HUES48 (cell line): Measurements from ENCODE around the gene XRCC1.

ENCODE experiments used
- H3K27ac ChIP-seq: one replicate; pipeline ENCODE4 v1.7.0; 2013; ENCODE audit warnings: low read depth, low read length, inconsistent platforms
- H3K27me3 ChIP-seq: 2 replicates; pipeline ENCODE4 v1.6.1; 2013; ENCODE audit warnings: mild to moderate bottlenecking, low read length; ENCODE audit not compliant: control insufficient read depth, insufficient read depth
- H3K36me3 ChIP-seq: 2 replicates; pipeline ENCODE4 v1.6.1; 2013; ENCODE audit warnings: low read length; ENCODE audit not compliant: control insufficient read depth, insufficient read depth
- H3K4me1 ChIP-seq: 2 replicates; pipeline ENCODE4 v1.6.1; 2013; ENCODE audit warnings: mild to moderate bottlenecking, low read length; ENCODE audit not compliant: control insufficient read depth, insufficient read depth
- H3K4me3 ChIP-seq: 2 replicates; pipeline ENCODE4 v1.5.1; 2013; ENCODE audit warnings: mild to moderate bottlenecking, low read depth, low read length
- H3K9ac ChIP-seq: 2 replicates; pipeline ENCODE4 v1.6.1; 2013; ENCODE audit warnings: mild to moderate bottlenecking, low read depth, low read length, moderate library complexity
- H3K9me3 ChIP-seq: 2 replicates; pipeline ENCODE4 v1.6.1; 2013; ENCODE audit warnings: low read length; ENCODE audit not compliant: control insufficient read depth, insufficient read depth

XRCC1 gene

DNA sequence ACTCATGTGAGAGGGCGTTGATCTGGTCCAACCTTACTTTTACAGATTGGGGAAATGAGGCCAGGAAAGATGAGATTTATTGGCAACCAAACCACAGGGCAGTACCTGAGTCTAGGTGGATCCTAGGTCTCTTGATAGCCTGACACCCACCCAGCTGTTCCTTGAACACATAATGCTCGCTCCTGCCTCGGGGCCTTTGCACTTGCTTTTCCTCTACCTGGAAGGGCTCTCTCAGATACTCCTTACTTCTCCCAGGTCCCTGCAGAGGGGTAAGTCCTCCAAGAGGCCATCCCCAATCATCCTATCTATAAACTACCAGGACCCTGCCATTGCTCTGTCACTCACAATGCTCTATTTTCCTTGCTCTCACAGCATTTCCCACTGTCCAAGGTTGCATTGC, 34.9 kb downstream of the XRCC1 start:
- H3K9me3 ChIP-seq = 0 out of 2 replicates have a peak, but pooled peaks cover 9% of the 10 kb centered on the region
- no peak overlapping the region for H3K9ac ChIP-seq
- H3K4me1 ChIP-seq = 0 out of 2 replicates have a peak, but pooled peaks cover 4% of the 10 kb centered on the region
- peaks cover 65% of the 10 kb centered on the region for H3K36me3 ChIP-seq
- H3K27ac ChIP-seq = no peak overlapping the region
- H3K27me3 ChIP-seq = no peaks in the 10 kb centered on the region
- no peak overlapping the region for H3K4me3 ChIP-seq

DNA sequence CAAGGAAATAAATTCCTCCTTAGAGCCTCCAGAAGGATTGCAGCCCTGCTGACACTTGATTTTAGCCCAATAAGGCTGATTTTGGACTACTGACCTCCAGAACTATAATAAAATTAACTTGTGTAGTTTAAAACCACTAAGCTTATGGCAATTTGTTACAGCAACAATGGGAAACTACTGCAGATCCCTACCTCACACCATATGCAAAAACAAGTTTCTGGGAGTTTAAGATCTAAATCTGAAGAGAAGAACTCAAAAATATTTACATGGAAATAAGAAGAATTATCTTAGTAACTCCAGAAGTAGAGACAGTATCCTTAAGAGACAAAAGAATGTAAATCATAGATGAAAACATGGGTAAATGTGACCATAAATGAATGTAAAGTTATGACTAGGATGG, 36.4 kb downstream of the XRCC1 start:
- Histone ChIP-seq H3K4me3 (no peak overlapping the region), H3K4me1 (peaks cover 11% of the 10 kb centered on the region; the same call in 1 of the 2 replicates), H3K27ac (no peak overlapping the region), H3K27me3 (no peaks in the 10 kb centered on the region), H3K9ac (no peak overlapping the region), H3K9me3 (0 out of 2 replicates have a peak, but pooled peaks cover 9% of the 10 kb centered on the region), H3K36me3 (peaks cover 56% of the 10 kb centered on the region)

DNA sequence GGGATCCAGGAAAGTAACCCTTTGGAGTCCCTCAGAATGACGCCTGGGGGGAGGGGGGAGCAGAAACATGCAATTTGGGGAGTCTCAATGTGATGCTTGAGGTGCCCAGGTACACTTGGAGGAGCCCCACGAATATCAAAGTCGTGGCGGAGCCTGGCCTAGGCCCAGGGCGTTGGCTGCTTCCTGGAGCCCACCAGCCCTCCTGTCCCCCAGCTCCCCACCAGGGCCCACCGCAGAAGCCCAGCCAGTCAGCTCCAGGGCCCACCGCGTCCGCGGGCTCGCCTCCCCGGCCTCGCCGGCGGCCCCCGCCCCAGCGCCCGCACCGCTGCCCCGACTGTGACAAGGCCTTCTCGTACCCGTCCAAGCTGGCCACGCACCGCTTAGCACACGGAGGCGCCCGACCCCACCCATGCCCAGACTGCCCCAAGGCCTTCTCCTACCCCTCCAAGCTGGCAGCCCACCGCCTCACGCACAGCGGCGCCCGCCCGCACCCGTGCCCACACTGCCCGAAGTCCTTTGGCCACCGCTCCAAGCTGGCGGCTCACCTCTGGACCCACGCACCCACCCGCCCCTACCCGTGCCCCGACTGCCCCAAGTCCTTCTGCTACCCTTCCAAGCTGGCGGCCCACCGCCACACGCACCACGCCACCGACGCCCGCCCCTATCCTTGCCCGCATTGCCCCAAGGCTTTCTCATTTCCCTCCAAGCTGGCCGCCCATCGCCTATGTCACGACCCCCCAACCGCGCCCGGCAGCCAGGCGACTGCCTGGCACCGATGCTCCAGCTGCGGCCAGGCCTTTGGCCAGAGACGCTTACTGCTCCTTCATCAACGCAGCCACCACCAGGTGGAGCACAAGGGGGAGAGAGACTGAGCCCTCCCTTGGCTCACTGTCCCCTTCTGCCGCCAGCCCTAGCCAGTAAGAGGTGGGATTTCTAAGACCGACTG, 40.2 kb downstream of the XRCC1 start:
- 0 out of 2 replicates have a peak, but pooled peaks cover 9% of the 10 kb centered on the region for H3K9me3 ChIP-seq
- peak overlapping the region; percentile 75; the same call in 1 of the 2 replicates for H3K4me3 ChIP-seq
- H3K27ac ChIP-seq = no peak overlapping the region
- no peaks in the 10 kb centered on the region for H3K27me3 ChIP-seq
- H3K9ac ChIP-seq = no peak overlapping the region
- H3K36me3 ChIP-seq = peaks cover 22% of the 10 kb centered on the region
- peaks cover 11% of the 10 kb centered on the region; the same call in 1 of the 2 replicates for H3K4me1 ChIP-seq

DNA sequence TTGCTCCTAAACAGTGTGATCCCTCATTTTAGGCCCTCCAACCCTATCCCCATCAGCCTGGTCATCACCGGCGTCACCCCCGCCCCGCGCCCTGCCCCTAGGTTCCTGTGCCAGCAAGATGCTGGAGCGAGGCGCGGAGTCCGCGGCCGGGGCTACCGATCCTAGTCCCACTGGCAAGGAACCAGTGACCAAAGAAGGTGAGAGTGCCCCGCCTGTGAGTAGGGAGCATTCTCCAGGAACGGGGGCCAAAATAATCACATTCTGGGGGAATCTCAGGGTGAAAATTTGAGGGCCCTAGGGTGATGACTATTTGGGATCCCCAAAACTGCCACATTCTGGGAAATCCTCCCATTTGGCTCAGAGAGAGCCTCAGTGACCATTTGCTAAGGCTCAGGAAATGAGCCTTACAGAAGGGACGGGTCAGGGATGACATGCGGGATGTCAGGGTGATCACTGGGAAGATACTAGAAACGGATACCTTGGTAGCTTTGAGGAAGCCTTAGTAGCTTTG, 41.0 kb downstream of the XRCC1 start:
- Histone ChIP-seq H3K36me3 (peaks cover 18% of the 10 kb centered on the region), H3K4me1 (peaks cover 11% of the 10 kb centered on the region; the same call in 1 of the 2 replicates), H3K27me3 (no peaks in the 10 kb centered on the region), H3K9ac (no peak overlapping the region), H3K4me3 (peak overlapping the region; percentile 75), H3K27ac (peak overlapping the region; percentile 36), H3K9me3 (0 out of 2 replicates have a peak, but pooled peaks cover 8% of the 10 kb centered on the region)

DNA sequence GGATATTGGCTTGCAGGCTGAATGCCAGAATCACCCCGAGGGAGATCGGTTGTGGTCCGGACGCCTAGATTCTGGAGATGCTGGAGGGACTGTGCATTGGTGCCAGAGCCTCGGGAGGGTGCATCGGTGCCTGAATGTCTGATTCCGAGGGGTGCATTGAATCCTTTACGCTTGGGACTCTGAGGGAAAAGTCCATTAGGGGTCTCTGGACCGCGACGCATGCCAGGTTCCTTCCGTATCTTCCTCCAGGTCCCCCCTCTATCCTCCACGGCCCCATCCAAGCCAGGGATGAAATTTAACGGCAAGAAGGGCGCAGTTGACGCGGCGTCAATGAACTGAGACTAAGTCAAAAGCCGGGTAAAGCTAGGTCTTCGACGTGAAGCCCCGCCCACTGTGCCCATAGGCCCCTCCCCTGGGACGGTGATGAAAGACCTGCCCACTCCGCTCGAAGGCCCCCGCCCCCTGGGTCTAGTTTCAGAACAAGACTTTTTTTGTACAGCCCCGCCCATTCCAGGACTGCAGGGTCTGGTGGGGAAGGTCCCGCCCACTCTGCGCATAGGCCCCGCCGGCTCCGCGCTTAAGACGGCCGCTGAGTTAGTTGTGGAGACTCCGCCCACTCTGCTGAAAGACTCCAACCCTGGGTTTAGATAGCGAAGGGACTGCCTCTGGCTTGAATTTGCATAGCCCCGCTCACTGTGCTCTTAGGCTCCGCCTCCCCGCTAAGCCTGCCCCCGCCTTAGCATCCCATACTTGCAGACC, 41.6 kb downstream of the XRCC1 start:
- H3K9ac ChIP-seq = peak overlapping the region; percentile 17; the same call in 1 of the 2 replicates
- peaks cover 12% of the 10 kb centered on the region for H3K36me3 ChIP-seq
- H3K27me3 ChIP-seq = no peaks in the 10 kb centered on the region
- H3K9me3 ChIP-seq = 0 out of 2 replicates have a peak, but pooled peaks cover 2% of the 10 kb centered on the region
- peak overlapping the region; percentile 75 for H3K4me3 ChIP-seq
- peak overlapping the region; percentile 77 for H3K27ac ChIP-seq
- H3K4me1 ChIP-seq = peaks cover 11% of the 10 kb centered on the region; the same call in 1 of the 2 replicates

DNA sequence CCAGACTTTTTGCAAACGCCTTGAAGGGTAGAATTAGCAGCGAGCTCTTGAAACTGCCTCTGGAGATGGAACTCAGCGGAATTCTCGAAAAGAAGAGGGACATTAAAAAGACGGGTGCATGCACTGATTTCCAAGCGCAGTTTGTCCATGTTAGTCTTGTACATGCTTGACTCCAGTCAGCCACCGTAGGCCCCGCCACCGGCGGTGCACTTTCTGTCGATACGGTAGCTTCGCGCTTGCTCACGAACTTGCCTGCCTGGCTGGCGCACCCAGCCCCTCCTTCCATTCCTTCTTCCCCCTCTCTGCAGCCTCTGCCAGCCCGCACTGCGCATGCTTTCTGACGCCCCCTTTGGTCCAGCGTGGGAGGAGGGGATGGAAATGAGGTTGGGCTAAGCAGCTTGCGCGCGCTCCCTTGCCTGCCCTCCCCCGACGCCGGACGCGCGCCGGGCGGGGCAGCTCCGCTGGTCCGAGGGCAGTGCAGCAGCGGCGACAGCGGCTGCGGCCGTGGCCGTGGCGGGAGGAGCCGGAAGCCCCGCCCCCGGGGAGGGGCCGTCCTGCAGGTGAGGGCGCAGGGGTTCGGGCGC, 42.3 kb downstream of the XRCC1 start, which contains the start of gene ZNF575:
TSS of gene ZNF575 (plus strand) at position 227 of the 584 bp plus-strand sequence. CDS start 1,235 bp downstream, outside the sequence.
- peaks cover 5% of the 10 kb centered on the region; the same call in 1 of the 2 replicates for H3K27me3 ChIP-seq
- H3K27ac ChIP-seq = peak within 1 kb of the TSS; percentile 77

DNA sequence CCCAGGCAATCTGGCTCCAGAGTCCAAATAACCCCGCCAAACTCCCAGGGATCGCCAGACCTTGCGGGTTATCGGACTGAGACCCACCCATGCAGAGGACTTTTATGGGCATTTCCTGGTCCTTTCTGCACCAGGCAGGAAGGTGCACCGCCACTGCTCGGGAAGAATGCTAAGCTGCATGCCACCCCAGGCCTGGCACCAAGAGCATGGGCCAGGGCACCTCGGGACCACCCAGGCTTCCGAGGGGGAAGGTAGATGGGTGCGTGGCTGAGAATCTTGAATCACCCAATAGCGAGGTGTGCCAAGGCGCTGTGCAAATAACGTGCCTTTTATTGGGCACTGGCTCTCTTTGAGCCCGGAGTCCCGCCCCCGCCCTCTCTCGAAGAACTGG, 42.8 kb downstream of the XRCC1 start:
- H3K4me3 ChIP-seq = peak overlapping the region; percentile 75
- H3K9ac ChIP-seq = peak overlapping the region; percentile 34; the same call in 1 of the 2 replicates
- H3K27me3 ChIP-seq = peaks cover 9% of the 10 kb centered on the region
- no peaks in the 10 kb centered on the region for H3K9me3 ChIP-seq
- peak overlapping the region; percentile 72 for H3K27ac ChIP-seq
- H3K4me1 ChIP-seq = peaks cover 11% of the 10 kb centered on the region; the same call in 1 of the 2 replicates
- 0 out of 2 replicates have a peak, but pooled peaks cover 3% of the 10 kb centered on the region for H3K36me3 ChIP-seq

More for the DNA sequence above, 42.3 kb downstream of the XRCC1 start, which contains the start of gene ZNF575:
- H3K4me3 ChIP-seq = peak within 1 kb of the TSS; percentile 75
- H3K9me3 ChIP-seq = no peaks in the 10 kb centered on the region
- H3K4me1 ChIP-seq = peaks cover 11% of the 10 kb centered on the region; the same call in 1 of the 2 replicates
- peak within 1 kb of the TSS; percentile 34 for H3K9ac ChIP-seq
- H3K36me3 ChIP-seq = 0 out of 2 replicates have a peak, but pooled peaks cover 6% of the 10 kb centered on the region

DNA sequence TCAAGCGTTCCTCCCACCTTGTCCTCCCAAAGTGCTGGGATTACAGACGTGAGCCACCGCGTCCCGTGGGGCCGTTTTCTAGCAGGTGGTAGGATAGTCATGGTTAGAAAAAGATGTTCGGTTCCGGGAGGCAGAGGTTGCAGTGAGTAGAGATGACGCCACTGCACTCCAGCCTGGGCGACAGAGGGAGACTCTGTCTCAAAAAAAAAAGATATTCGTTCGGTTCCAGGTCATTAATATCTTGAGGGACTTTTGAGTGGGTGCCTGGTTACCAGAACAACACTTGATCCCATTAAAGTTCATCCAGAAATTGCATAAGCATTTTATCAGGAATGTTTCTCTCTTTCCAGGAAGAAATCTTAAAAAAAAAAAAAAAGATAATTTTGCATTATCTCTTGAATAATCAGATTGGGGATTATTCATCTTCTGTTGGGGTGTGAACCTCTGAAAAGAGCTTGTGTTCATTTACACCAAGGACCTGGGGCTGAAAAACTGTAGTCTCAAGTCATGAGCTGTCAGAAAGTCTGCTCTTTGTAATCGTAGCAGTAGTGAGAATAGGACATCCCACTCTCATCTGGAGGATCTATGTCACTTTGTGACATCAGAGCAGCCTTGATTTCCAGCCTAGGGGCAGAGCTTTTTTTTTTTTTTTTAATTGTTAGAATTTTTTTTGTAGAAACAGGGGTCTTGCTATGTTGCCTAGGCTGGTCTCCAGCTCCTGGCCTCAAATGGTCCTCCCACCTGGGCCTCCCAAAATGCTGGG, 47.3 kb downstream of the XRCC1 start:
- H3K9me3 ChIP-seq = no peaks in the 10 kb centered on the region
- no peak overlapping the region for H3K9ac ChIP-seq
- no peak overlapping the region for H3K27ac ChIP-seq
- H3K27me3 ChIP-seq = peaks cover 25% of the 10 kb centered on the region
- no peak overlapping the region for H3K4me3 ChIP-seq
- no peaks in the 10 kb centered on the region for H3K36me3 ChIP-seq
- H3K4me1 ChIP-seq = peaks cover 6% of the 10 kb centered on the region

DNA sequence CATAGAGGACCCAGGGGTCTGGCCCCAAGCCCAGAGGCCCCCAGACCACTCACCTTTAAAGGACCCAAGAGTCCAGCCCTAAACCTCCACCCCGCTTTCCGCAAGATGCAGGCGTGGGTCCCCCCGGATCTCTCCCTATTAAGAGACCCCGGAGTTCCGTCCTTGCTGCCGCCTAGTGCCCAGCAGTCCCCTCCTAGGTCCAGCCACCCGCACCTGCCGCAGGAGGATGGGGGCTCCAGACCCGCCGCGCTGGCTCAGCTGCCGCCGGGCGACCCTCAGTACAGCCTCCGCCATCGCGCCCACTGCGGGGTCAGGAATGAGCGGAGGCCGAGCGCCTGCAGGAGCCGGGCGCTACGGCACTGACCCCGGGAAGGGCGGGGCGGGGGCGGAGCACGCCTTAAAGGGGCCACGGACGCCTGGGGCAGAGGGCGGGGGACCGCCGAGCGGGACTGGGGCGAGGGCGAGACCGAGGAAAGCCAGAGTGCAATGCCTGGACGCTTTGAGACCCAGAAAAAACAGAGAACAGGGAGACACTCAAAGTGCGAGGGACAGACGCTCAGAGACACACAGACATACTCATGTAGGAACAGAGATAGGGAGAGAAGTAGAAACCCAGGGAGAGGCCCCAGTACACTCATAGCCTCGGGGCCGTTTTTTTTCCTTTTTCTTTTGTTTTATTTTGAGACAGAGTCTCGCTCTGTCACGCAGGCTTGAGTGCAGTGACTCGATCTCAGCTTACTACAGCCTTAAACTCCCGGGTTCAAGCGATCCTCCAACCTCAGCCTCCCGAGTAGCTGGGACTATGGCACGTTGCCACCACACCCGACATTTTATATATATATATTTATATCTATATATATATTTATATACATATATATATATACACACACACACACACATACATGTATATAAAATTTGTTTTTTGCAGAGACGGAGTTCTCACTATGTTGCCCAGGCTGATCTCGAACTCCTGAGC, 48.2 kb downstream of the XRCC1 start, which contains the start of gene ETHE1:
TSS of gene ETHE1 (minus strand) at position 318 of the 976 bp plus-strand sequence. CDS start at position 294, 24 bp downstream.
- no peak within 1 kb of the TSS for H3K27ac ChIP-seq
- H3K9me3 ChIP-seq = no peaks in the 10 kb centered on the region
- H3K4me3 ChIP-seq = peak within 1 kb of the TSS; percentile 80
- H3K27me3 ChIP-seq = peaks cover 25% of the 10 kb centered on the region
- peaks cover 6% of the 10 kb centered on the region for H3K4me1 ChIP-seq
- no peaks in the 10 kb centered on the region for H3K36me3 ChIP-seq
- H3K9ac ChIP-seq = no peak within 1 kb of the TSS
